Activated CD4-positive, CD25-positive, alpha-beta regulatory T cell treated with anti-CD3 and anti-CD28 coated beads, Interleukin-2, amount 50 U/mL, for 72 hours (primary cell): ENCODE measurements around the gene KNTC1.

ENCODE experiments used
- DNase-seq: peaks from one replicate; pipeline ENCODE4 v3.0.0; 2021

The KNTC1 gene

GRCh38 chr12:122661246-122661645 lies 134.2 kb downstream of the KNTC1 start:
- DNase-seq, result no peak

- no peak for DNase-seq
Measured at GRCh38 chr12:122661938-122662337, 134.9 kb downstream of the KNTC1 start.

DNA sequence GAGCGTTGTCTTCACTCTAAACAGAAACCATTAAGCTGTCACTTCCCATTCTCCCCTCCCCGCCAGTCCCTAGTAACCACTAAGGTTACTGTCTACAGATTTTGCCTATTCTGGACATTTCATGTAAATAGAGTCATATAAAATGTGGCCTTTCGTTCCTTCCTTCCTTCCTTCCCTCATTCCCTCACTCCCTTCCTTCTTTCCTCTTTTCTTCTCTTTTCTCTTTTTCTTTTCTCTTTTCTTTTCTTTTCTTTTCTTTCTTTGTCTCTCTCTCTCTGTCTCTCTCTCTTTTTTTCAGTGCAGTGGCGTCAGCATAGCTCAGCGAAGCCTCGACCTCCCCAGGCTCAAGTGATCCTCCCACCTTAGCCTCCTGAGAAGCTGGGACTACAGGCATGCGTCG lies 138.3 kb downstream of the KNTC1 start:
- no peak for DNase-seq

DNA sequence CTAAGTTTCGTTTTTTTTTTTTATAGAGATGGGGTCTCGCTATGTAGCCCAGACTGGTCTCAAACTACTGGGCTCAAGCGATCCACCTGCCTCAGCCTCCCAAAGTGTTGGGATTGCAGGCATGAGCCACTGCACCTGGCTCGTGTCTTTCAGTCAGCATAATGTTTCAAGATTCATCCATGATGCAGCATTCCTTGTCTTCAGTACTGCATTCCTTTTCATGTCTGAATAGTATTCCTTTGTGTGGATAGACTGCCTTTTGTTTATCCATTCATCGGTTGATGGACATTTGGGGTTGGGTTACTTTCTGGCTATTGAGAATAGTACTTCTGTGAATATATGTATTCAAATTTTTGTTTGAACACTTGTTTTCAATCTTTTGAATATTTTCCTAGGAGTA lies 138.7 kb downstream of the KNTC1 start:
- no peak for DNase-seq

DNA sequence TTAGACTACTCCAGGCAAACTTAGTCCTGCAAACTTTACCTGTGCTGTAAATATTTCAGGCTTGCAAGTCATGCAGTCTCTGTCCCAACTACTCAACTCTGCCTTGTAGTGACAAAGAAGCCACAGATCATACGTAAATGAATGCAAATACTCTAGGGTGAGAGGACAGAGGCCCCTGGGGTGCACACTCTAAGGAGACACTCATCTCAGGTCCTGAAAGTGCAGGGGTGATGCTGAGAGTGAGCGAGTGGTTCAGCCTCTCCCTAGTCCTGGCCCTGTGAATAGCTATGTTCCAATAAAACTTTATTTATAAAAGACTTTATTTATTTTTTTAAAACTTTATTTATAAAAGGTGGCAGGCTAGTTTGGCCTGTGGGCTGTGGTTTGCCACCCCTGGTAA lies 141.2 kb downstream of the KNTC1 start:
- DNase-seq, result no peak

DNA sequence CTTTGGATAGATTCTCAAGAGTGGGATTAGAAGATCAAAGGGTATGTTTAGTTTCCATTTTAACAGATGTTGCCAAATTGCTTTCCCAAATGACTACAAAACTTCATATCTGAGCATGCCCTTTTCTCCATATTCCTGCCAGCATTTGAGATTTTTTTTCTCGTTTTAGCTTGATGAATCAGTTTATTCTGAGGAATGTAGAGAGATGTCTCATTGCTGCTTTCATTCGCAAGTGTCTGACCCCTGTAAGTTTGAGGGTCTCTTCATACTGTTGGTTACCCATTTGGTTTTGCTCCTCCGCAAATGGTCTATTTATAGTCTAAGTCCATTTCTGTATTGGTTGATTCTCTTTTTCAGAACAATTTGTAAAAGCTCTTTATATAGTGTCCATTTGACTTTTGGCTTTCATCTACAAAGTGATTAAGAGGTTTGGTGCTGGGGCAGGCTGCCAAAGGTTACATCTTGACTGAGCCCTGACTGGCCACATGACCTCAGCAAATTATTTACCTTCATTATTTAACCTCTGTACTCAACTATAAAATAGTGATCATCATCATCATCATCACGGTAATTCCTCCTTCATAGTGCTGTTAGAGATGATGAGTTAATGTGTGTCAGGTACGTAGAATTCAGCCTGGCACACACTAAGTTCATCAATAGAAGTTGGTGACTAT lies 142.5 kb downstream of the KNTC1 start:
- no peak for DNase-seq

DNA sequence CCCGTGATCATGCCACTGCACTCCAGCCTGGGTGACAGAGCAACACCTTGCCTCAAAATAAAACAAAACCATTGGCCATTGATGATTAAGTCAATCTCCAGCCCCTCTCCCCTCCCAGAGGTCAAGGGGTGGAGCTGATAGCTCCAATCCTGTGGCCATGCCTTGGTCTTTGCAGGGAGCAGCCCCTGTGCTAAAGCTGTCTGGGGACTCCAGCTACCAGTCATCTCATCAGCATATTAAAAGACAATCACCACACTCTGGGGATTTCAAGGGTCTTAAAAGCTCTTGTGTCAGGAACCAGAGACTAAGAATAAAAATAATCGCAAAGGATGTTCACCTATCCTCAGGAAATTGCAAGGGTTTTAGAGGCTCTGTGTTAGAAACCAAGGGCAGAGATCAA lies 145.5 kb downstream of the KNTC1 start:
- DNase-seq, result no peak
